ENCODE results near the gene FCGR3A.
"Not testable (repeated sequence)": the region's sequence is repeated elsewhere in the genome, so short reads cannot be mapped to it uniquely, and the experiment has no call there.

FCGR3A gene

DNA sequence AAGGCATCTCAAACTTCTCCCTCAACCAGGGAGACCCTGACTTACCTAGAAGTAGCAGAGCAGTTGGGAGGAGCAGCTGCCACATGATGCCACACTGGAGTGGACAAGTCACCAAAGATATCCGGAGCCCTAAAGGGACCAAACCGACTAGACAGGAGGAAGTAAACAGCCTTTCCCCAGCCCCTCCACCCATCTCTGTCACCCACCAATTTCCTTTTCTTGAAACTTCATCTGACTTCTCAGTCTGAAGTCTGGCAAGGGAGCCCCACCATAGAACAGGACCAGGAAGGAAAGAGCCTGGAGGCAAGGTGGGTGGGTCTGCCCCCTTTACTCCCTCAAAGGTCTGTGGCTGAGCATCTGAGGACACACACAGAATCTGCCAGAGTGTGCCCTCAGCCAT lies at the start of gene FCGR3A:
Gene FCGR3A, minus strand, starts transcription at position 167 of the 400 bp plus-strand sequence. Its CDS starts 82 bp downstream, at position 85.
- no peak for DNase-seq

DNA sequence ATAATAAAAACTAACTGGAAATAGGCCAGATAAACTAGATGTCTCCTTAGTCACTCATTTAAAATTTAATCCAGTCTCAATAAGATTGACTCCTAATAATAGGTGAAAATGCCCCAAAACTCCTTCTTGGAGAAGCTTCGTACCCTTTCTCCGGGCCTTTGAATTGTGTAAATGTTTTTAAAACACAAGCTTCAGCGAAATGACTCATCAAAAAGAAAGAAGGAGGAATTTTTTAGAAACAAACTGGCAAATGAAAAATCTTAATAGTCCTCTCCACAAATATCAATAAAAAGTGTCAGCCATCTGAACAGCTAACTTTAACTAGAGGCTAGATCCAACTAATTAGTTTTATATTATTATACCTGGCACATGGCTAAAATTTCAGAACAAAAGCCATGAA lies 47.5 kb upstream of the FCGR3A start:
- not testable (repeated sequence) for DNase-seq

DNA sequence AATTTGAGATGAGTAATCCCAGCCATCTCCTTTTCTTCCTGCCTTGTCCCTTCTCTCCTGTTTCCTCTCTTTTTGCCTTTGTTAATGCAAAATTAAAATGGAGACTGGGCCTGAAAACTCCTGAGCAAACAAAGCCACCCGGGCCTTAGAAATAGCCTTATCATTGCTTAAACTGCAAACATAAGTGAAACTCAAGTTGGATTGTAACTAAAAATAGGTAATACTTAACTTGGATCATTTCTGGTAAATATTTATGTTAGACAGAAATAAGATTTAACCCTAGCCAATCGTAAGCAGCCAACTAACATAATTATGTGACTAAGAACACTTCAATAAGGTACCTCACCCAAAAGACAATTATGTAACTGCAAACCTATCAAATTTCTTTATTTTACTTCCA lies 46.0 kb upstream of the FCGR3A start:
- not testable (repeated sequence) for DNase-seq

DNA sequence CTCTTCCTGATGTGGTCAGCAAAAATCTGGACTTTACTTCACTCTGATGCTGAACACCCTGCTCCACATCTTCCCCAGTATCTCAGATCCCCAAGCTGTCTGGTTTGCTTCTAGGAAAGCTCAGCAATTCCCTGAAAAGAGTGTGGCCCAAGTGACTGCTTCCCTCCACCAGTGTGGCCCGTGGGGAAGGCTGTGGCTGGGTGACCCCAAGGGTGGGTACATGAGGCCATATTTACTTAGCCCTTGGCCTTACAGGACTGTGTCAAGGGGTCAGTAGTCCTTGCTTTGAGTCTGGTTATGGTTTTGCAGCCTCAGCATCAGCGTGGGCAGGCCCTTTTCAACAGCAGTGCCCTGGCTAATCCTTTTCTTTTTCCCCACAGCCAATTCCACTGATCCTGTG lies 45.6 kb upstream of the FCGR3A start:
- not testable (repeated sequence) for DNase-seq

DNA sequence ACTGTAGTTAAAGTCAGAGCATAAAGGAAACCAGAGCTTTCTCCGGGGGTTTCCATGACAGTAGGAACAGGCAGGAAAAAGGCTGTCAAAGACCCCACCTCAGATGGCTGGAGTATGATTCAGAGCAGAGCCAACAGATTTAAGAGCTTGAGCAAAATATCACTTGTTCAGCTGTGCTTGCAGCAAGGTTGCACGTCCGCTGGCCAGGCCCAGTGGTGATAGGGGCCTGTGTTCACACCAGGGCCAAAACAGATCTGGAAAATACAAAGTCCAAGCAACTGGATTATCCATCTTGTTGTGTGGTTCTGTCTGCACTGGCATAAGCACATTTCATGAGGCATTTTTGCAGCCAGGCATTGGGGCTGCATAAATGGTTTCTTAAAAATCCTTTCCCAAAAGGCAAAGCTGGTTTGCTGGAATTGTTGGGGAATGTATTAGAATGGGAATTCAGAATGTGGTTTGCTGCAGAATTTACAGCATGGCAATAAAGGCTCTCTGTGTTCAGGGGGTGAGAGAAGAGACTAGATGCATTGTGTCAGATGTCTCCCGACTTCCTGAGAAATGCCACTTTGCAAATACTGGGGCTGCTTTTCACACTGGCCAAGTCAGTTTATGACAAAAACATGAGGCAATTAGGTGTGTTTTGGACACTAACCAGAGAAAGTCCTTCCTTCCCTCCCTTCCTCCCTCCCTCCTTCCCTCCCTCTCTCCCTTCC lies 44.8 kb upstream of the FCGR3A start:
- DNase-seq = not testable (repeated sequence)

DNA sequence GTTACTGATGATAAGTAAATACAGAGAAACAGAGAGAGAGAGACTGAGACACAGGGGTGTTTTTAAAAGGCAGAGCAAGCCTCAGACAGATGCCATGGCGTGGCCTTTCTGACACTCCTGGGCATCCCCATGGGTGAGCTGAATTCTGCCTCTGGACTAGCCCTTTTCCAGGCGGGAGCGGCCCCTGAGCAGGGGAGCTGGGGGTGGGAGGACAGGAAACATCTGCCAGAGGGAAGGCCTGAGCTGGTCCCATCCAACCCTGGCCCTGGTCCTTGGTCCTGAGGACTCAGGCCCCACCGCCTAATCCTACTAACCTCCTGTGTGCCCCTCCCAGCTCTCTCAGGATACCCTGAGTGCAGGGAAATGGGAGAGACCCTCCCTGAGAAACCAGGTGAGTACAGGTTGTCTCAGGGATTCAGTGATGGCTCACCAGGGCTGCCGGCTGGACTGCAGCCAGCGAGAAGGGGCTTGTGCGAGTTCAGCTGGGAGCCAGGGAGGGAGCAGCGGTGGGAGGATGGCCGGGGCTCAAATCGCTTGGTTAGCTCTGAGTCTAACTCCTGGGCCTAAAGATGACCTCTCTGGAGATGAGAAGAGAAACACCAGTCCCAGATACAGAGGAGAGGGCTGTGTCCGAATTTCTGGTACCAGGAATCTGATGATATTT lies 43.6 kb upstream of the FCGR3A start:
- DNase-seq = not testable (repeated sequence)

DNA sequence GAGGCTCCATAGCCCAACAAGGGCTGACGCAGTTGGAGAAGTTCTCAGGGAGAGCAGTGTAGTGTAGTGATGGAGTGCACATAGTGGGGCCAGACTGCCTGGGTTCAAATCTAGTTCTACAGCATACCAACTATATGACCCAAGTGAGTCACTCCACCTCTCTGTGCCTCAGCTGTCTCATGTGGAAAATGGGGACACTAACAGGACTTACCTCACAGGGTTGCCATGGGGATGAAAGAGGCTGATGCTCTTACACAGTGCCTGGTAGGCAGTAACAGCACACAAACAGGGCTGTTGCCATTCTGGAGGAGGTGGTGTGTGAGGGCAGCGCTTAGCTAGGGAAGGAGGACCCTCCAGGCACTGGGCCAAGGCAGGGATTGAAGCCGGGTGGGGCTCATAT lies 43.0 kb upstream of the FCGR3A start:
- not testable (repeated sequence) for DNase-seq

DNA sequence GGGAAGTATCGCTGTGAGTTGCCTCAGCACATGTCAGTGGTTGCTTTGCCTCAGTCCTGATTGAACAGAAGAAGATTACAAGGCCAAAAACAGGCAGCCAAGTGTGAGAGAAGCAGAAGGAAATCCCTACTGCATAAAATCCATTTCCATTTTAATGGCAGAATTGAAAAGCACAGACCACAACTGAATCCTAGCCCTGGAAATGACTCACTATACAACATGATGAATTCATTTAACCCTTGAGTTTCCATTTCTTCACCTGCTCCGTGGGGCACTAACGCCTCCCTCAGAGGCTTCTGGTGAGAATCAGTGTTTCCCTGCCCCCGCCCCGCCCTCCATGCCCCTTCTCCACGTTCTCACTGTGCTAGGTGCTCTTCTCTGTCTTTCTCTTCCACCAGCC lies 40.3 kb upstream of the FCGR3A start:
- not testable (repeated sequence) for DNase-seq

DNA sequence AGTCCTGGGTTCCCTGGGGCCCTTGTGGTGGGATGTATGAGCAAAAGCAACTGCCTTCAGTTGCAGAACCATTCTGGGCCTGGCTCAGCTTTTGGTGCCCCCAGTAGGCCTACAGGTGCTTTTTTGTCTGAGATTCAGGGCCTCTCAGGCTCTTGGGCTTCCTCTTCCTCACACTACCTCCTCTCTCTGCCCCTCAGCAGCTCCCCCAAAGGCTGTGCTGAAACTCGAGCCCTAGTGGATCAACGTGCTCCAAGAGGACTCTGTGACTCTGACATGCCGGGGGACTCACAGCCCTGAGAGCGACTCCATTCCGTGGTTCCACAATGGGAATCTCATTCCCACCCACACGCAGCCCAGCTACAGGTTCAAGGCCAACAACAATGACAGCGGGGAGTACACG lies 39.7 kb upstream of the FCGR3A start:
- not testable (repeated sequence) for DNase-seq

DNA sequence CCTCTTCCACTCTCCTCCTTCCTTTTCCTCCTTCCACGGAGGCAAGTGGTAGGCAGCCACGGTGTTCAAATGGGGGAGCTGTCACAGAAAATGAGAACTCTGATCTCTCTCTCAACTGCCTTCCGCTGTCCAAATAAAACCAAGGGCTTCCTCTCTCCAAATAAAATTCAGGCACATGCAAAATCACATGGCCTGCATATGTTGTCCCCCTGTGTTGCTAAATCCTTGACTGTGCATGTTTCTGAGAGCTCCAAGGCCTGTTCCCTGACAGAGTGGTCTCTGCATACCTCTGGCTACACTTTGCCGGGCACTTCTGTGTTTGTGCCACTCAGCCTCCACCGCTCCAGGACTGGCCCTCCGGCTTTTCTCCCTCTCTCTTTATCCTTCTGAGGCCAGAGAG lies 39.0 kb upstream of the FCGR3A start:
- DNase-seq = not testable (repeated sequence)

DNA sequence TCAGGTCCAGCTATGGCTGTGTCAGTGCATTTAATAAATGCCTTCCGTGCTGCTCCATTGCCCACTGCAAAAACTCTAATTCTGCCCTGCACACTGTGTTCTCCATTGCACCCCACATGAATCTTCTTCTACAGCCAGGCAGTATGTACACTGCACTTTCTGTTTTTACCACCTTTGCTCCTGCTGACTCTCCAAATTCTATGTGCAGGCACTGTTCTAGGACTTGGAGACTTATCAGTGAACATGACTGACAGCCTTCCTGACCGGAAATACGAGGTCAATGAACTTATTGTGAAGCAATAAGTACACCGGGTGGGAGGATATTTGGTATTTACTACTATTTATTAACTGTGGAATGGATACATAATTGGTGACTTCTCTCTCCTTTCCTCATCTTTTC lies 33.3 kb upstream of the FCGR3A start:
- not testable (repeated sequence) for DNase-seq

DNA sequence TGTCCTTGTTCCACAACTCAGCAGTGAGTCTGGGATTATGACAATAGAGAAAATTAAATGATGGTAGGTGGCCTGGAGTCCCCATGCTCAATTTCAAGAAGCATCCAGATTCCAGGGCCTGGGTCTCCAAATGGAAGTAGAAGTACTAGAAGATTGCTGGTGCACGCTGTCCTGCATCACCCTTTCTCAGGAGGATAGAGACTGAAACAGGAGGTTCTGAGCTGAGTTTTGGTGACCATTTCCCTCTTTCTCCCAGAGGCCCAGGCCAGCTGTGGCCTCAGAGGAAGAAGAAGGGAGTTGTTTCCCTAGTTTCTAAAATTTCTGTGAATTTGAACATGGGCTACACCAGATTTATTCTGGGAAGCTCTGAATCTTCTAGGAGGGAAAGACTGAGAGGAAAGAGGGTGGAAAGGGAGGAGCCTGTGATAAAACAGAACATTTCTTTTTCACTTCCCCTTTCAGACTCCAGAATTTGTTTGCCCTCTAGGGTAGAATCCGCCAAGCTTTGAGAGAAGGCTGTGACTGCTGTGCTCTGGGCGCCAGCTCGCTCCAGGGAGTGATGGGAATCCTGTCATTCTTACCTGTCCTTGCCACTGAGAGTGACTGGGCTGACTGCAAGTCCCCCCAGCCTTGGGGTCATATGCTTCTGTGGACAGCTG lies 31.4 kb upstream of the FCGR3A start:
- DNase-seq = not testable (repeated sequence)

DNA sequence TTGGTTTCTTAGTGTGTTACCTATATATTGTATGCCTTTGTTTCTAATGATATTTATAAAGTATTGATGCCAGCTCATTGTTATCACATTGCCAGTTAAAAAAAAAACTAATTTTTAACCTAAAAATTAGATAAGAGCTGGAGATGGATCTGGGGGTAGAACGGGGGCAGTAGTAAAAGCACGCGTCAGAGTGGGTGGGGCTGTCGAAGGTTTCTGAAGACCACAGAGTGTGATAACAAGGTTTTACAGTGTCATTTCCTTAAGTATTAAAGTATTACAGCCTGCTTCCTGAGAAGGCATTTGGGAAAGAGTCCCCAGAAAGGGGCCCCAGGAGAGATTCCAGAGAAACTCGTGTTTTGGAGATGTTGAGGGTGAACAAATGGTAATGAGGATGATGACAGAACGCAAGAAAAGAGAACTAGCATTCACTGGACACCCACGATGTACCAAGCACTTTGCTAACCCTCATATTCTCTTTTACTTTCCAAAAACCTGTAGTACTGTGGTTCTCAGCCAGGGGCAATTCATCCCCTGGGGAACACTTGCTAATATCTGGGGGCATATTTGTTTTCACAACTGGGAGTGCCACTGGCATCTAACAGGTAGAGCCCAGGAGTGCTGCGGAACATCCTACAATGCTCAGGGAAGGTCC lies 30.4 kb upstream of the FCGR3A start:
- not testable (repeated sequence) for DNase-seq

DNA sequence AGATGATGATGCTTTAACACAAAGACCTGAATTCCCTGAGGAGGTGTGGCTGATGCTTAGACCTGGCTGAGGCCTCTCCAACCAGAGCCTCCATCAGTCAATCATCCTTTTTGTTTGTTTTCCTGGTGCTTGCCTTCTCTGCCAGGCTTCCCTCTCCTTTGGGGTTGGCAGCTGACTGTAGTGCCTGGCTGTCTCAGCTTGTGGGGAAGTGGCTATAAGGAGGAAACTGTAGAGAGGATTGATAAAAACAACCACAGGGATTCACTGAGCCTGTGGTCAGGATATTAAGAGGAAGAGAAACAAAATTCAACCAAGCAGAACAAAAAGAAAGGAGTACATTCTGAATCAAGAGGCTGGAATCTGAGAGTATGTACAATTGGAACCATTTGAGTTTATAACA lies 27.1 kb upstream of the FCGR3A start:
- not testable (repeated sequence) for DNase-seq

DNA sequence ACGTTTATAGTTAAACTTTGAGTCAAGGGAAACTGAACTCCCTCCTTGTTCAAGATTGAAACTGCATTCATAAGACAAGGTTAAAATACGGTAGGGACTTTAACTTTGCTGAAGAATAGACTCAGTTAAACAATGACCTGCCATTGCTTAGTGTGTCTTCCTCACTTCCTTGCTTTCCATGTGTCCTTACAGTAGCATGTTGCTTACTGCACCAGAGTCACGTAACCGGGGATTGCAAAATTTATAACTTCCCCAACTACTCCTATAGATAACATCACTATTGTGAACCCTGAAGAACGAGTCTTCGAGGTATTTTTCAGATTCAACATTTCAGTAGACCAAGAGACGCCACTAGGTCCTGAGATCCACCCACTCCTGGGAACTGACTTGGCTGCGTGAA lies 22.1 kb upstream of the FCGR3A start:
- not testable (repeated sequence) for DNase-seq

DNA sequence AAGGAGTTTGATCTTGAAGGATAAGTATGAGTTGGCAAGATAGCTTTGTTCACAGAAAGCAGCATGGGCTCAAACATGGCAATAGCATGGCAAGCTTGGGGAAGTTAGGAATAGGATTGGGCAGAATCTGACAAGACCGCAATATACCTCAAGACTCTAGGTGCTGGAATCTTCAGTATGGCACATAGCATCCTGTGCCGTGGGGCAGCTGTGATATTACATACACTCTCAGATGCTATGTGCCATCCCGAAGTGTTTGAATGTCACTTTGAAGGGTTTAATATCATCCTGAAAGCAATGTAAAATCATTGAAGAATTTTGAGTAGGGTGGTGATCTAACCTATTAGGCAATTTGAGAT lies 17.0 kb upstream of the FCGR3A start:
- not testable (repeated sequence) for DNase-seq

DNA sequence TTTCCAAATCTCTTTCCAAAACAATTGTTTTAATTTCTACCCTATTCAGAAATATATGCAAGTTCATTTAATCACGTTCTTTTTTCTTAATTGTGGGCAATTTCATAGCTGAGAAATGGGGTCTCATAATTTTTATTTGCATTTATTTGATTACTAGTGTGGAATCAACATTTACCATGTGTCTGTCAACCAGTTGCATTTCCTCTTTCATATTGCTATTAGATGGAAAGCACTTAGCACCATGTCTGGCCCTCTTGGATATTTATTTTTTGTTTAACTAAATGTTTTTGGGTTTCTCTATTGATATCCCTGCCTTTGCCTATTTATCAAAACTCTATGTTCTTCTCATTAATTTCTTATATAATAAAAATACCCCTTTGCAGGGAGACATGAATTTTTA lies 13.9 kb upstream of the FCGR3A start:
- not testable (repeated sequence) for DNase-seq

DNA sequence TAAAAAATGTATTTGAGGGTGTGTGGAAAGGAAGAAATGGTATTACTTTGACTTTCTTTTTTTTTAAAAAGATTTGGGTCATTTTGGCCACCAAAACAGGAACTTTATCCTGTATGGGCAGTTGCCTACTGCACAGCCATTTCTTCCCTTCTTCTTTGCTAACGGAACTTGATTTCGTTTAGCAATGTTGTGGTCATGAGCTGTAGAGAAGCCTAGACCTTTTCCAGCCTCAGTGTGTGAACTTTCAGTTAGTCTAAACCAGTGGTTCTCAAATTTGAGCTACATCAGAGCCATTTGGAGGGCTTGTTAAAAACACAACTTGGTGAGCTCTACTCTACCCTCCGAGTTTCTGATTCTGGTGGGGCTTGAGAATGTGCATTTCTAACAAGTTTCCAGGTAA lies 12.8 kb upstream of the FCGR3A start:
- not testable (repeated sequence) for DNase-seq

DNA sequence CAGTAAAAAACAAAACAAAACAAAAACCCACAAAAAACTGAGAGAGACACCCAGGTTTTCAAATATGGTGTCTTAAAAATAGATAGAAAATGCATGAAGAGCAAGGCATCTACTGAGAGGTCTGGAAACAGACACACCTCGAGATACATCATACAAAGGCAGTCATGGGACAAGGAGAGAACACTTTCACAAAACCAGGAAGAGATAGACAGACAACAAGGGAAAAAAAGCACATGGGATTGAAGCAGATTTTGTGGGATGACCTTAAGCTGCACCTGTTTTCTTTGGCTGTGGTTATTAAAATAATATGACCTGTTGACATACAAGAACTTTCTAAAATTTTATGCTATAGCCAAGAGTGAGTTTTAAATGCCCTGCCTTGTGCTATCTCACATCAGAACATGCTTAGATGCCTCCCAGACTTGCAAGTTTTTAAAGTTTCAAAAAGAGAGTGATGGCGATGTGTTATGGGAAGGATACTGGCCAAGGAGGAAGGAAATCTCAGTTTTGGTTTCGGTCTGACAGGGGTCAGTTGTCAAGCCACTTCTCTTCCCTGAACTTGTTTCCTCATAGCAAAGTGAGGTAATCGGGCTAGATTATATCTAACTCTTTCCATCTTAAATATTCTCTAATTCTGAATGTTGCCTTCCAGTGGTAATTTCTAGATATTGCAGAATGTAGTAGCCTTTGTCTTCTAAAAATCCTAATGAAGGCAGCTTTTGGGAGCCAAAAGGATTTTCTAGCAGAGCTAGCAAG lies 11.5 kb upstream of the FCGR3A start:
- not testable (repeated sequence) for DNase-seq

DNA sequence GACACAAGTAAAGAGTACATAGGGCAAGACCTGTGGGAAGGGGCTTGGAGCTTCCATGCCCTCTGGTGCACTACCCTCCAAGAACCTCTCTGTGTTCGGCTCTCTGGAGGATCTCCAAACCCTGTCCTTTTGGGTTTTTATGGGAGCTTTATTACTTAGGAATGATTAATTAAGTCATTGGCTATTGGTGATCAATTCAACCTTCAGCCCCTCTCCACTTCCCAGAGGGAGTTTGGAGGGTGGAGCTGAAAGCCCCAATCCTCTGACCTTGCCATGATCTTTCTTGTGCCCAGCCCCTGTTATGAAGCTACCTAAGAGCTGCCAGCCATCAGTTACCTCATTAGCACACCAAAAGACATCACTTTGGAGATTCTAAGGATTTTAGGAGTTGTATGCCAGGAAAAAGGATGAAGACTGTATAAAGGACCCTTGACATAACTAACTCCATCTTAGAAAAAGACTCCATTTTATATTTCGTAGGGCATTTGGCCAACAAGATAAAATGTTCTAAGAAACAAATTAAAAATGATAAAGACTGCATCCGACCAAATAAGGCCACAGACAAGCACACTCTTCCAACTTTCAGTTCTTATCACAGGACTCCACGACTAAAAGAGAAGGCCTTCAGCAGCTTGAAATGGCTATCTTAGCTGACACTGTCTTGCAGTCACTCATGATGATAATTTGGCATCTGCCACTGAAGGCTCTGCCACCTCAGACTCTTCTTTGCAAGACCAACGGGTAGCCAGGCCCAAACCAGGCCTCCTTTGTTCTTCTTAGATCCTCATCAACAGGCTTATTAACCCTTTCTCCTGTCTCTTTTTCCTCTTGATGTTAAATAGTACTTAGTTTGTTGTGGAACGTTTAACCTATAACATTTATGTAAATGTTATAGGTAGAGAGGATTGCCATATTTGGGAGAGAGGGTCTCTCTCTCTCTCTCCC lies 8.2 kb upstream of the FCGR3A start:
- DNase-seq = not testable (repeated sequence)

DNA sequence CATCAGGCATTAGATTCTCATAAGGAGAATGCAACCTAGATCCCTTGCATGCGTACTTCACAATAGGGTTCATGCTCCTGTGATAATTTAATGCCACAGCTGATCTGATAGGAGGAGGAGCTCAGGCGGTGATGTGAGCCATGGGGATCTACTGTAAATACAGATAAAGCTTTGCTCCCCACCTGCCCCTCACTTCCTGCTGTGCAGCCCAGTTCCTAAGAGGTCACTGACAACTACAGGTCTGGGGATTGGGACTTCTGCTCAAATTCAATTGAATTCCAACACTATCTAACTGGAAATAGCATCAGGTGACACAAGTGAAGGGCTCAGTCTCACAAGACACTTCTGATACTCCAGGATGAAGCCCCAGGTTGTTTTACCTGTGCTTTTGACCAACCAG lies 7.4 kb upstream of the FCGR3A start:
- DNase-seq = not testable (repeated sequence)

All from NCI-H510A (cell line).